K562 (cell line): ENCODE results near the gene GNAQ. TPM values are rescaled to one million over a fixed set of nuclear protein-coding genes. Genes with fewer than 3 reads are reported as not detected.

Experiments used
- ATAC-seq: fragments of 200-7000 bp; cut with Tn5 transposase; 3 replicates; pipeline ENCODE4 v1.9.1; 2020; ENCODE audit warnings: moderate library complexity
- BruUV-seq: library from RNA; stranded (reverse); fragments of 400-500 nt; replicated peaks from 2 replicates; lab custom pipeline; 2021; lab: Mats Ljungman, UMichigan
- CTCF ChIA-PET: fragments of 300-600 bp; formaldehyde crosslinking; extraction: SDS; loops from one replicate; lab custom pipeline; 2021; ENCODE audit warnings: low intra/inter-chr PET ratio; lab: Yijun Ruan, JAX
- POLR2A ChIA-PET: fragments of 300-600, 350-650 bp; sonication (Branson Sonifier 250); formaldehyde crosslinking; extraction: SDS; loops from one replicate; lab custom pipeline; 2021; ENCODE audit warnings: antibody characterized with exemption, inconsistent platforms; lab: Yijun Ruan, JAX
- DNase-seq, 4 experiments: peaks; one replicate each; pipeline versions ENCODE4 v3.0.0 to v3.0.0-alpha.2; 2011 to 2018; ENCODE audit warnings: low spot score in 3 of 4, mixed read lengths in 3 of 4; ENCODE audit errors: extremely low read depth in 1 of 4
- FAIRE-seq: peaks from 2 replicates; lab custom pipeline; 2011; peaks lifted over from hg19 to GRCh38; lab: Jason Lieb, UNC
- H2AFZ ChIP-seq: 2 replicates; pipeline ENCODE4 v1.6.0; 2011; ENCODE audit warnings: low read depth, low read length, control low read depth, inconsistent platforms
- H3K27ac ChIP-seq: fragments of 200-600 bp; 3 replicates; pipeline ENCODE4 v1.8.0; 2011; ENCODE audit warnings: low read depth, mild to moderate bottlenecking, control low read depth, inconsistent platforms, low read length, moderate library complexity, mixed read lengths; ENCODE audit errors: extremely low read depth
- H3K27me3 ChIP-seq, 2 experiments: fragments of 300-600 bp in 1 of 2; 2 replicates in 1 of 2; 3 replicates in 1 of 2; pipeline versions ENCODE4 v1.6.0 to v1.8.0; 2011; ENCODE audit warnings: inconsistent platforms in 2 of 2, low read length in 2 of 2, mild to moderate bottlenecking in 1 of 2, mixed read lengths in 1 of 2, moderate library complexity in 1 of 2; ENCODE audit not compliant: control insufficient read depth in 2 of 2, insufficient read depth in 2 of 2
- H3K36me3 ChIP-seq: fragments of 300-600 bp; 3 replicates; pipeline ENCODE4 v1.8.0; 2011; ENCODE audit warnings: mild to moderate bottlenecking, low read length, inconsistent platforms; ENCODE audit not compliant: control insufficient read depth, insufficient read depth
- H3K4me1 ChIP-seq, 2 experiments: fragments of 200-600 bp in 1 of 2; replicated peaks in 1 of 2; 2 replicates in 1 of 2; 3 replicates in 1 of 2; pipeline versions ENCODE4 v1.5.1 to v1.8.0; 2011; ENCODE audit warnings: inconsistent platforms in 2 of 2, low read length in 2 of 2, mild to moderate bottlenecking in 1 of 2, mixed read lengths in 1 of 2, moderate library complexity in 1 of 2; ENCODE audit not compliant: control insufficient read depth in 2 of 2, insufficient read depth in 2 of 2
- H3K4me2 ChIP-seq: 2 replicates; pipeline ENCODE4 v1.6.1; 2011; ENCODE audit warnings: low read length, control low read depth, inconsistent platforms, mixed read lengths; ENCODE audit not compliant: insufficient read depth
- H3K4me3 ChIP-seq: fragments of 200-600 bp; sonication (generic), shearing (Covaris generic); 2 replicates; pipeline ENCODE4 v1.5.1; 2016; ENCODE audit warnings: control low read depth, inconsistent platforms
- H3K79me2 ChIP-seq: fragments of 200-600 bp; 3 replicates; pipeline ENCODE4 v1.8.0; 2011; ENCODE audit warnings: low read length, inconsistent platforms; ENCODE audit not compliant: control insufficient read depth, insufficient read depth
- H3K9ac ChIP-seq, 2 experiments: 2 replicates each; pipeline versions ENCODE4 v1.6.0 to v1.6.1; 2011; ENCODE audit warnings: low read depth in 2 of 2, low read length in 2 of 2, control low read depth in 1 of 2, inconsistent platforms in 1 of 2, mild to moderate bottlenecking in 1 of 2, mixed read lengths in 1 of 2; ENCODE audit not compliant: insufficient read depth in 1 of 2
- H3K9me1 ChIP-seq: one replicate; pipeline ENCODE4 v1.6.0; 2011; ENCODE audit warnings: inconsistent platforms, mild to moderate bottlenecking, low read length, moderate library complexity; ENCODE audit not compliant: control insufficient read depth, insufficient read depth
- H3K9me3 ChIP-seq: replicated peaks from 2 replicates; pipeline ENCODE4 v1.5.1; 2011; ENCODE audit warnings: low read depth, low read length, inconsistent platforms; ENCODE audit not compliant: control insufficient read depth, insufficient read depth
- H4K20me1 ChIP-seq: replicated peaks from 2 replicates; pipeline ENCODE4 v1.6.1; 2011; ENCODE audit warnings: low read length, inconsistent platforms, mixed read lengths; ENCODE audit not compliant: control insufficient read depth, insufficient read depth
- CTBP1 ChIP-seq: fragments of 450-650 bp; IDR thresholded peaks from 2 replicates; pipeline ENCODE4 v1.6.1; 2016; ENCODE audit warnings: borderline replicate concordance
- GABPB2 ChIP-seq: fragments of 250-450 bp; sonication (Bioruptor Pico); conservative IDR thresholded peaks from 2 replicates; pipeline ENCODE4 v1.5.1; 2021; ENCODE audit warnings: mild to moderate bottlenecking
- KAT8 ChIP-seq: fragments of 450-650 bp; IDR thresholded peaks from 2 replicates; pipeline ENCODE4 v1.6.1; 2016; ENCODE audit warnings: low read depth, mild to moderate bottlenecking
- L3MBTL2 ChIP-seq: fragments of 450-650 bp; IDR thresholded peaks from 2 replicates; pipeline ENCODE4 v1.6.1; 2016; ENCODE audit warnings: mild to moderate bottlenecking, moderate library complexity
- NRF1 ChIP-seq, 2 experiments: fragments of 450-650 bp; IDR thresholded peaks in 1 of 2; conservative IDR thresholded peaks in 1 of 2; 2 replicates each; pipeline ENCODE4 v1.6.1; 2014; ENCODE audit warnings: mild to moderate bottlenecking in 2 of 2
- POLR2B ChIP-seq: fragments of 450-650 bp; IDR thresholded peaks from 2 replicates; pipeline ENCODE4 v1.6.1; 2018; ENCODE audit warnings: low read depth; ENCODE audit not compliant: partially characterized antibody
- RBM22 ChIP-seq: fragments of 200-400 bp; formaldehyde crosslinking; IDR thresholded peaks from 2 replicates; pipeline ENCODE4 v1.6.1; 2018; ENCODE audit warnings: low read length, low read depth; ENCODE audit not compliant: poor library complexity, severe bottlenecking
- U2AF1 ChIP-seq: fragments of 200-400 bp; formaldehyde crosslinking; optimal IDR thresholded peaks from 2 replicates; pipeline ENCODE3; 2017; ENCODE audit warnings: mild to moderate bottlenecking, low read depth, low read length, moderate library complexity
- ZBTB8A ChIP-seq: fragments of 450-650 bp; IDR thresholded peaks from 2 replicates; pipeline ENCODE4 v1.6.1; 2018; ENCODE audit warnings: mild to moderate bottlenecking, moderate library complexity; ENCODE audit not compliant: partially characterized antibody
- ZNF79 ChIP-seq: fragments of 250-450 bp; sonication (Bioruptor Pico); IDR thresholded peaks from 2 replicates; pipeline ENCODE4 v1.4.0; 2020; ENCODE audit warnings: low read depth, mild to moderate bottlenecking, moderate library complexity
- WGBS: fragments of 100-300 bp; shearing (Covaris generic); methylation state at CpG from one replicate; pipeline ENCODE4 v1.1.6; 2016; ENCODE audit warnings: low coverage, mixed read lengths; ENCODE audit not compliant: insufficient coverage; ENCODE audit errors: missing lambda C conversion rate; 5-methylcytosine and 5-hydroxymethylcytosine counted together
- in situ Hi-C: fragments of 300-500 bp; cut with MboI; formaldehyde crosslinking; loops from 4 replicates; pipeline ENCODE4 v1.15.0; 2018; ENCODE audit warnings: inconsistent platforms, mixed read lengths
- intact Hi-C: fragments of 100-400 bp; cut with micrococcal nuclease; formaldehyde crosslinking; loops from 2 replicates; pipeline ENCODE4 v1.14.2; 2022
- polyA plus RNA-seq, 8 experiments: library from polyadenylated mRNA; depleted of rRNA in 4 of 8; stranded (reverse) in 5 of 8; unstranded in 3 of 8; fragments of >200 nt; fragmentation: Nextera tagmentation in 2 of 8; fragmentation: Illumina TruSeq in 1 of 8; extraction: Ambion mirVana in 2 of 8; extraction: Trizol in 1 of 8; gene quantifications; 2 replicates each; pipeline versions ENCODE4 v1.2.1 to v1.2.3, GENCODE V29; 2011 to 2014; ENCODE audit warnings: inconsistent platforms in 1 of 8, missing spikeins in 1 of 8
- total RNA-seq, 7 experiments: library from RNA; depleted of rRNA in 6 of 7; stranded (reverse); fragments of >200 nt in 6 of 7; fragmentation: Illumina TruSeq in 2 of 7; extraction: Trizol in 2 of 7; gene quantifications; 2 replicates each; pipeline versions ENCODE4 v1.2.1 to v1.2.3, GENCODE V29; 2011 to 2021; ENCODE audit warnings: low replicate concordance in 1 of 7

Gene GNAQ
- total and polyA plus RNA-seq, 9 of the 15 experiments (the other 6 are each of a cell fraction or from before 2014, with no cell fraction given), result 4.8 to 27.9 (median 17.5) TPM

DNA sequence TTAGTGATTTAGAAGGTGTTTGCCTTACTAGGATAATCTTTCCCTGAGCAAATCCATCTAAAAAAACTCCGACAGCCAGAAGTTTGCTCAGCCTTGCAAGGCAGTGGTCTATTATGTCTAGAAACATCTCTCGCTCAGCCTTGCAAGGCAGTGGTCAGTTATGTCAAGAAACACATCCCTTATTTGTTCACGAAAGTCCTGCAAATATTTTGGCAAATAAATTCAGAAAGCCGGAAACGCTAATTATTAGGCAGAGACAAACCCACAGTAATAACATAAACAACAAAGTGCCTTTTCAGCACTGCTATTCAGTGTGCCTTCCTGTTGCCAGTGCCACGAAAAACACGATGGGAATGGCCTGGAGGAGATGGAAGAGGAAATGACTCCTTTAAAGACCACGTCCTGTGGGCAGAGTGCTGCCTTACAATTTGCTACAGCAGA lies 184.5 kb downstream of the GNAQ start:
- WGBS, result 82% methylated on average over 8 of the region's 8 CpGs
- no peak for TF ChIP-seq U2AF1
- no peak for TF ChIP-seq ZBTB8A
- no peak for TF ChIP-seq ZNF79
- TF ChIP-seq RBM22, result no peak
- no peak for TF ChIP-seq CTBP1
- TF ChIP-seq POLR2B, result no peak
- no peak for TF ChIP-seq L3MBTL2
- TF ChIP-seq KAT8, result no peak
- no peak for TF ChIP-seq GABPB2 (CRISPR knock-in tag)
- no peak for TF ChIP-seq NRF1 (conservative IDR thresholded peaks at IDR 0.05 in 1 of 2, IDR thresholded peaks at IDR 0.05 in 1 of 2)
- TF ChIP-seq, all 486 proteins: peak for 0
- H3K27ac ChIP-seq, result no peak overlapping the region
- no peak for DNase-seq
- no peaks in the 10 kb centered on the region; the same call in 2 of the 3 replicates for H3K36me3 ChIP-seq
- no peak overlapping the region for H2AFZ ChIP-seq
- in situ Hi-C loops (no loop called here), intact Hi-C loops (no loop called here)
- no peaks in the 10 kb centered on the region for H3K9me1 ChIP-seq
- H3K79me2 ChIP-seq, result peaks cover 14% of the 10 kb centered on the region
- H3K4me3 ChIP-seq, result no peak overlapping the region
- no peaks in the 10 kb centered on the region for H3K27me3 ChIP-seq
- H4K20me1 ChIP-seq, result no peaks in the 10 kb centered on the region
- no peaks in the 10 kb centered on the region for H3K9me3 ChIP-seq
- no TSS peak for BruUV-seq
- peaks cover 0 to 10% of the 10 kb centered on the region in 2 experiments; a peak in 3 of 5 replicates for H3K4me1 ChIP-seq
- no peak overlapping the region for H3K4me2 ChIP-seq
- POLR2A ChIA-PET, result no interaction called here
- FAIRE-seq, result no peak
- ATAC-seq, result no peak
- no peak overlapping the region for H3K9ac ChIP-seq
- CTCF ChIA-PET, result no interaction called here
